K562 (cell line): ENCODE data around the gene GCNT2.

Source experiments
- ATF1 ChIP-seq, 2 experiments: fragments of 450-650 bp in 1 of 2; IDR thresholded peaks; 2 replicates each; pipeline ENCODE4 v1.6.1; 2016; ENCODE audit warnings: missing compliant biosample characterization in 1 of 2, missing genetic modification characterization in 1 of 2
- BHLHE40 ChIP-seq: IDR thresholded peaks from 2 replicates; pipeline ENCODE4 v1.6.1; 2011; ENCODE audit warnings: low read length, improper control_type of control experiment
- ETS2 ChIP-seq: IDR thresholded peaks from 2 replicates; pipeline ENCODE4 v1.6.1; 2016; ENCODE audit warnings: borderline replicate concordance, missing genetic modification characterization, mild to moderate bottlenecking, moderate library complexity, missing compliant biosample characterization; ENCODE audit not compliant: poor library complexity, severe bottlenecking
- EZH2 ChIP-seq: IDR thresholded peaks from 2 replicates; pipeline ENCODE4 v1.6.1; 2012; ENCODE audit warnings: low read depth, mild to moderate bottlenecking, inconsistent platforms, low read length, borderline replicate concordance
- NFATC3 ChIP-seq: fragments of 450-650 bp; IDR thresholded peaks from 2 replicates; pipeline ENCODE4 v1.6.1; 2017; ENCODE audit warnings: mild to moderate bottlenecking
- POLR2AphosphoS5 ChIP-seq: IDR thresholded peaks from 2 replicates; pipeline ENCODE4 v1.6.1; 2011; ENCODE audit warnings: mild to moderate bottlenecking, low read depth, low read length, moderate library complexity; ENCODE audit not compliant: control insufficient read depth, insufficient read depth
- SREBF2 ChIP-seq: sonication (generic); formaldehyde crosslinking; IDR thresholded peaks from 2 replicates; pipeline ENCODE4 v1.4.0; 2020; ENCODE audit warnings: mild to moderate bottlenecking, missing genetic modification reagents
- TEAD4 ChIP-seq, 2 experiments: sonication (generic) in 1 of 2; formaldehyde crosslinking in 1 of 2; IDR thresholded peaks; 2 replicates each; pipeline versions ENCODE4 v1.6.1 to v1.8.0; 2012 to 2022; ENCODE audit warnings: borderline replicate concordance in 1 of 2, inconsistent platforms in 1 of 2, low read length in 1 of 2, mild to moderate bottlenecking in 1 of 2, missing genetic modification reagents in 1 of 2
- ZBTB7A ChIP-seq: IDR thresholded peaks from 2 replicates; pipeline ENCODE4 v1.6.1; 2011; ENCODE audit warnings: low read depth, mild to moderate bottlenecking, low read length, moderate library complexity, borderline replicate concordance; ENCODE audit not compliant: control insufficient read depth
- TF ChIP-seq, protein P1 (sequence below): sonication (generic); formaldehyde crosslinking; IDR thresholded peaks from 2 replicates; pipeline ENCODE4 v1.8.0; 2023; ENCODE audit warnings: missing genetic modification reagents, mild to moderate bottlenecking, borderline replicate concordance
- TF ChIP-seq, protein P2 (sequence below), 3 experiments: IDR thresholded peaks in 2 of 3; conservative IDR thresholded peaks in 1 of 3; 2 replicates each; pipeline ENCODE4 v1.5.1; 2011 to 2012; ENCODE audit warnings: low read length in 3 of 3, mild to moderate bottlenecking in 3 of 3, control low read depth in 2 of 3, improper control_type of control experiment in 1 of 3, inconsistent platforms in 1 of 3, low read depth in 1 of 3, mixed read lengths in 1 of 3, moderate library complexity in 1 of 3; ENCODE audit not compliant: insufficient read depth in 2 of 3

DNA sequence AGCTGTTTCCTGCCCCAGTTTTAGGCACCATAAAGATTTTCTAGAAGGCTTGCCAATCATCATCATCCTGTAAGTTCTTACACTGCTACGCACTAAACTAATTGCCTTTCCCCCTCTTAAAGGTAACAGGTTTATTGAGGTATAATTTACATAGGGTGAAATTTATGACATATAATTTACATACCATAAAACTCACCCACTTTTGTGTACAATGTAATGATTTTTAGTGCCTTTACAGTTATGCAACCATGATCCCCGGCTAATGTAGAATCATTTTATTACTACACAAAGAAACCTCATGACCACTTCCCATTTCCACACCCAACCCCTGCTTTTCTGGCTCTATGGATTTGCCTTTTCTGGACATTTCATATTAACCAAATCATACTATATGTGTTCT, 21.1 kb downstream of the GCNT2 start:
- TF ChIP-seq POLR2AphosphoS5: no peak
- TF ChIP-seq ETS2 (tag): no peak
- TF ChIP-seq, protein P1, sequence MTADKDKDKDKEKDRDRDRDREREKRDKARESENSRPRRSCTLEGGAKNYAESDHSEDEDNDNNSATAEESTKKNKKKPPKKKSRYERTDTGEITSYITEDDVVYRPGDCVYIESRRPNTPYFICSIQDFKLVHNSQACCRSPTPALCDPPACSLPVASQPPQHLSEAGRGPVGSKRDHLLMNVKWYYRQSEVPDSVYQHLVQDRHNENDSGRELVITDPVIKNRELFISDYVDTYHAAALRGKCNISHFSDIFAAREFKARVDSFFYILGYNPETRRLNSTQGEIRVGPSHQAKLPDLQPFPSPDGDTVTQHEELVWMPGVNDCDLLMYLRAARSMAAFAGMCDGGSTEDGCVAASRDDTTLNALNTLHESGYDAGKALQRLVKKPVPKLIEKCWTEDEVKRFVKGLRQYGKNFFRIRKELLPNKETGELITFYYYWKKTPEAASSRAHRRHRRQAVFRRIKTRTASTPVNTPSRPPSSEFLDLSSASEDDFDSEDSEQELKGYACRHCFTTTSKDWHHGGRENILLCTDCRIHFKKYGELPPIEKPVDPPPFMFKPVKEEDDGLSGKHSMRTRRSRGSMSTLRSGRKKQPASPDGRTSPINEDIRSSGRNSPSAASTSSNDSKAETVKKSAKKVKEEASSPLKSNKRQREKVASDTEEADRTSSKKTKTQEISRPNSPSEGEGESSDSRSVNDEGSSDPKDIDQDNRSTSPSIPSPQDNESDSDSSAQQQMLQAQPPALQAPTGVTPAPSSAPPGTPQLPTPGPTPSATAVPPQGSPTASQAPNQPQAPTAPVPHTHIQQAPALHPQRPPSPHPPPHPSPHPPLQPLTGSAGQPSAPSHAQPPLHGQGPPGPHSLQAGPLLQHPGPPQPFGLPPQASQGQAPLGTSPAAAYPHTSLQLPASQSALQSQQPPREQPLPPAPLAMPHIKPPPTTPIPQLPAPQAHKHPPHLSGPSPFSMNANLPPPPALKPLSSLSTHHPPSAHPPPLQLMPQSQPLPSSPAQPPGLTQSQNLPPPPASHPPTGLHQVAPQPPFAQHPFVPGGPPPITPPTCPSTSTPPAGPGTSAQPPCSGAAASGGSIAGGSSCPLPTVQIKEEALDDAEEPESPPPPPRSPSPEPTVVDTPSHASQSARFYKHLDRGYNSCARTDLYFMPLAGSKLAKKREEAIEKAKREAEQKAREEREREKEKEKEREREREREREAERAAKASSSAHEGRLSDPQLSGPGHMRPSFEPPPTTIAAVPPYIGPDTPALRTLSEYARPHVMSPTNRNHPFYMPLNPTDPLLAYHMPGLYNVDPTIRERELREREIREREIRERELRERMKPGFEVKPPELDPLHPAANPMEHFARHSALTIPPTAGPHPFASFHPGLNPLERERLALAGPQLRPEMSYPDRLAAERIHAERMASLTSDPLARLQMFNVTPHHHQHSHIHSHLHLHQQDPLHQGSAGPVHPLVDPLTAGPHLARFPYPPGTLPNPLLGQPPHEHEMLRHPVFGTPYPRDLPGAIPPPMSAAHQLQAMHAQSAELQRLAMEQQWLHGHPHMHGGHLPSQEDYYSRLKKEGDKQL: no peak
- no peak for TF ChIP-seq ATF1 (CRISPR knock-in tag; IDR thresholded peaks at IDR 0.05)
- no peak for TF ChIP-seq ATF1 (tag; IDR thresholded peaks at IDR 0.05)
- no peak for TF ChIP-seq EZH2
- no peak for TF ChIP-seq SREBF2 (CRISPR knock-in tag)
- TF ChIP-seq ZBTB7A: no peak
- no peak for TF ChIP-seq NFATC3
- TF ChIP-seq, protein P2, sequence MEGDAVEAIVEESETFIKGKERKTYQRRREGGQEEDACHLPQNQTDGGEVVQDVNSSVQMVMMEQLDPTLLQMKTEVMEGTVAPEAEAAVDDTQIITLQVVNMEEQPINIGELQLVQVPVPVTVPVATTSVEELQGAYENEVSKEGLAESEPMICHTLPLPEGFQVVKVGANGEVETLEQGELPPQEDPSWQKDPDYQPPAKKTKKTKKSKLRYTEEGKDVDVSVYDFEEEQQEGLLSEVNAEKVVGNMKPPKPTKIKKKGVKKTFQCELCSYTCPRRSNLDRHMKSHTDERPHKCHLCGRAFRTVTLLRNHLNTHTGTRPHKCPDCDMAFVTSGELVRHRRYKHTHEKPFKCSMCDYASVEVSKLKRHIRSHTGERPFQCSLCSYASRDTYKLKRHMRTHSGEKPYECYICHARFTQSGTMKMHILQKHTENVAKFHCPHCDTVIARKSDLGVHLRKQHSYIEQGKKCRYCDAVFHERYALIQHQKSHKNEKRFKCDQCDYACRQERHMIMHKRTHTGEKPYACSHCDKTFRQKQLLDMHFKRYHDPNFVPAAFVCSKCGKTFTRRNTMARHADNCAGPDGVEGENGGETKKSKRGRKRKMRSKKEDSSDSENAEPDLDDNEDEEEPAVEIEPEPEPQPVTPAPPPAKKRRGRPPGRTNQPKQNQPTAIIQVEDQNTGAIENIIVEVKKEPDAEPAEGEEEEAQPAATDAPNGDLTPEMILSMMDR (IDR thresholded peaks at IDR 0.05 in 2 of 3, conservative IDR thresholded peaks at IDR 0.05 in 1 of 3; ENCODE audit: insufficient read depth in 2 of 3, low read depth in 1 of 3, low read length in 3 of 3): no peak
- TF ChIP-seq TEAD4 (IDR thresholded peaks at IDR 0.05; ENCODE audit: low read length): no peak
- TF ChIP-seq TEAD4 (CRISPR knock-in tag; IDR thresholded peaks at IDR 0.05; ENCODE audit: borderline replicate concordance): no peak
- no peak for TF ChIP-seq BHLHE40
